NCI-H1417 (cell line): ENCODE results near the gene USF2.

ENCODE experiments used
- DNase-seq, 3 experiments: peaks; one replicate each; lab custom pipeline; 2025; lab: John Stamatoyannopoulos, UW

USF2 gene

DNA sequence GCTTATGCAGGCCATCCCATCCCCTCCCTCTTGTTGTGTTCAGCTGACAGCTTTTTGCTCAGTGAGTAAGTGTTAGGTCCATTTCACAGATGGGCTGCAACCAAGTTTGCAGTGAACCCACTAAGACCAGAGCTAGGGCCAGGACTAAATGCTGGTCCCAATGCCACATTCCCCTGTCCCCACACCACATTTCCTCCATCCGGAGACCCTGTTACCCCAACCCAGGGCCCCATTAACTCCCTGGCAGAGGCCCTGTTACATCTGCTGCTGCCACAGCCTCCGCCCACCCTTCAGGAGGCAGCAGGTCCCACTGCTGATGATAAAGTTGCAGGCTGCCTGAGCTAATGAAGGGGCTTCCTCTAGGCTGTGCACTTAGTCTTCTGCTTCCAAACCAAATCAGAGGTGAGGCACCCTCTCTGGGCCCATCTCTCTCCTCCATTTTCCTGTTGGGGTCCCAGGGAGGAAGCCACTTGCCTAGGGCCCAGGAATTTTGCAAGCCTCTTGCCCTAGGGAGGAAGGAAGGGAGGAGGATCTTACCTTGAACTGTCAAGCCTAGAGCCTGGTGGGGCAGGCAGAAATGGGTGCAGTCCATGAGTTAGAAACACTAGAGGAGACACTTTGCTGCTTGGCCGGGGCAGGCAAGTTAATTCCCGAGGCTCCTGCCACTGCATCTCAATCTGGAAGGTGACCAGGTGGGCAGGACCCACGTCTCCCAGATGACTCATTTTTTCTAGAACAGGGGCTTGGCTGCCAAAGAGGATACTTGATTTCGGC, 3.4 kb upstream of the USF2 start:
- DNase-seq: no peak

DNA sequence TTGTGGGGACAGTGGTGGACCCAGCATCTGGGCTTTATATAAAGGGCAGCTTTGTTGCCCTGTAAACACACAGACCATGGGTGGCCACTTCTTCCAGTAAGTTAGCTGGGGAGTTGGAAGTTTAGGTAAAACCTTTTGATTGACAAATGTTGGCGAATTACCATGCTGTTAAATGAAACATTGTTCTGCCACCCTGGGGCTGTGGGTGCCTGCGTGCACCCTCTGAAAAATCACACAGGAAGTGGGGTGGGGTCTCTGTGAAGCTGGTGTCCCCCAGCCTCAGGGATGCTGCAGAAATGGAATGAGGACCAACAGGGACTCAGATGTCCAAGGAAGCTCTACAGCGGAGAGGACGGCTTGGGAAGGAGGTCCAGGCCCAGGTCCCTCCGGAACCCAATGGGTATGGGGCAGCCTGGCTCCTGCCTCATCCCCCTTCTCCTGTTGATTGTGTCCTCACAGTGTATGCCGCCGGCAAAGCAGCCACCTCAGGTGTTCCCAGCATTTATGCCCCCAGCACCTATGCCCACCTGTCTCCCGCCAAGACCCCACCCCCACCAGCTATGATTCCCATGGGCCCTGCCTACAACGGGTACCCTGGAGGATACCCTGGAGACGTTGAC, 2.8 kb upstream of the USF2 start:
- no peak for DNase-seq

DNA sequence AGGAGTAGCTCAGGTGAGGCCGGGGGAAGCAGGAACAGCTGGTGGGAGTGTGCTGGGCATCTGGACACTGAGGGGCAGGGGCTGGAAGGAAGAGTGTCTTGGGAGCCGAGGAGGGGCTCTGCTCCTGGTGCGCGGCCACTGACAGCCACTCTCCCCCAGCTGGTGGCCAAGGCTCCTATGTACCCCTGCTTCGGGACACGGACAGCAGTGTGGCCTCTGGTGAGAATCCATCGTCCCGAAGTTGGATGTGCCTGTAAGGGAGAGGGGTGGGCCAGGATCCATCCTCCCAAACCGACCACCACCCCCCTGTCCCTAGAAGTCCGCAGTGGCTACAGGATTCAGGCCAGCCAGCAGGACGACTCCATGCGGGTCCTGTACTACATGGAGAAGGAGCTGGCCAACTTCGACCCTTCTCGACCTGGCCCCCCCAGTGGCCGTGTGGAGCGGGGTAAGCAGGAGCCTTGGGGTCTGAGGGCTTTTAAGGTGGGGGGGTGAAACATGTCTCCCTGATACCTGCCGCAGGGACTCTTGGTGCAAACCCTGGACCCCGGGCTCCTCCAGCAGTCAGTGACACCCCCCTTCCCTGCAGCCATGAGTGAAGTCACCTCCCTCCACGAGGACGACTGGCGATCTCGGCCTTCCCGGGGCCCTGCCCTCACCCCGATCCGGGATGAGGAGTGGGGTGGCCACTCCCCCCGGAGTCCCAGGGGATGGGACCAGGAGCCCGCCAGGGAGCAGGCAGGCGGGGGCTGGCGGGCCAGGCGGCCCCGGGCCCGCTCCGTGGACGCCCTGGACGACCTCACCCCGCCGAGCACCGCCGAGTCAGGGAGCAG, 2.0 kb upstream of the USF2 start:
- peak in 1 of 3 experiments; percentile 18 for DNase-seq

DNA sequence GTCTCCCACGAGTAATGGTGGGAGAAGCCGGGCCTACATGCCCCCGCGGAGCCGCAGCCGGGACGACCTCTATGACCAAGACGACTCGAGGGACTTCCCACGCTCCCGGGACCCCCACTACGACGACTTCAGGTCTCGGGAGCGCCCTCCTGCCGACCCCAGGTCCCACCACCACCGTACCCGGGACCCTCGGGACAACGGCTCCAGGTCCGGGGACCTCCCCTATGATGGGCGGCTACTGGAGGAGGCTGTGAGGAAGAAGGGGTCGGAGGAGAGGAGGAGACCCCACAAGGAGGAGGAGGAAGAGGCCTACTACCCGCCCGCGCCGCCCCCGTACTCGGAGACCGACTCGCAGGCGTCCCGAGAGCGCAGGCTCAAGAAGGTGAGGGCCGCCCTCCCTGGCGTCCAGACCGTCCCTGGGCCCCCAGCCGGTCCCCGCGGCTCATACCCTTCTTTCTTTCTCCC, 1.4 kb upstream of the USF2 start:
- peak in 2 of 3 experiments; percentile 54 to 57 for DNase-seq

DNA sequence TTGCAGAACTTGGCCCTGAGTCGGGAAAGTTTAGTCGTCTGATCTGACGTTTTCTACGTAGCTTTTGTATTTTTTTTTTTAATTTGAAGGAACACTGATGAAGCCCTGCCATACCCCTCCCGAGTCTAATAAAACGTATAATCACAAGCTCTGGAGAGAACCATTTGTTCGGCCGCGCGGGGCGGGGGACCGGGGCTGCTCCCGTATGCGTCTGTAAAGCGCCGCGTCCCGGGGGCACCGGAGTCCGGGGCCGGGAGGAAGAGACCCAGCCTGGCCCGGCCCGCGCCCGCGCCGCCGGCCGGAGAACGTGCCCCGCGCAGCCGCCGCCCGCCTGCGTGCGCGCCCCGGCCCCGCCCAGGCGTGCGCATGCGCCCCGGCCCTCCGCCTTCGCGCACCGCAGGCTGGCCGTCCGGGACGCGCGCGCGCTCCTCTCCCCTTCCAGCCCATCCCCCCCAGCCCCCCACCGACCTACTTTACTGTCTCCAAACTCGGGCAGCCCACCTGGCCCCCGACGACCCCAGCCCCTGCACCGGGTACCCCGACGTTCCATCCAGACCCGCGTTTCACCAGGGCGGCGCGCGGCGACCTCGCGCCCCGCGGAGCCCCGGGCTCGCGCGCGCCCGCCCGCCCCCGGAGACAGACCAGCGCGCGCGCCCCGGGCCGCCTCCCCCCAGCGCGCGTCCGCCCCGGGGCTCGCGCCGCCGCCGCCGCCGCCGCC, 785 bp upstream of the USF2 start:
- peak; percentile 74 to 77 (median 77) for DNase-seq

DNA sequence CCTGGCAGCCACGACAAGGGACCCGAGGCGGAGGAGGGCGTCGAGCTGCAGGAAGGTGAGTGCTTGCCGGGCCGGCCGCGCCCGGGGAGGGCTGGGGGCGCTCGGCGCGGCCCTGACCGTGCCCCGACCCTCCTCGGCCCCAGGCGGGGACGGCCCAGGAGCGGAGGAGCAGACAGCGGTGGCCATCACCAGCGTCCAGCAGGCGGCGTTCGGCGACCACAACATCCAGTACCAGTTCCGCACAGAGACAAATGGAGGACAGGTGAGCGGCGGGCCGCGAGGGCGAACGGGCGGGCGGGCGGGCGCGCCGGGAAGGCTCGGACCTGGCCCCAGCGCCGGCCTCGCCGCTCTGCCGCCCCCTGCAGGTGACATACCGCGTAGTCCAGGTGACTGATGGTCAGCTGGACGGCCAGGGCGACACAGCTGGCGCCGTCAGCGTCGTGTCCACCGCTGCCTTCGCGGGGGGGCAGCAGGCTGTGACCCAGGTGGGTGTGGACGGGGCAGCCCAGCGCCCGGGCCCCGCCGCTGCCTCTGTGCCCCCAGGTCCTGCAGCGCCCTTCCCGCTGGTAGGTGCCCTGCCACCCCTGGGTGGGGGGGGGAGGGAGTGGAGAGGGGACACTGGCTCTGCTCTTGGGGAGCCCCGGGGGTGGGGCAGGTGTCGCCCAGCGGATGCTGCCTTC, 816 bp downstream of the USF2 start:
- DNase-seq: peak; percentile 73 to 87 (median 75)

DNA sequence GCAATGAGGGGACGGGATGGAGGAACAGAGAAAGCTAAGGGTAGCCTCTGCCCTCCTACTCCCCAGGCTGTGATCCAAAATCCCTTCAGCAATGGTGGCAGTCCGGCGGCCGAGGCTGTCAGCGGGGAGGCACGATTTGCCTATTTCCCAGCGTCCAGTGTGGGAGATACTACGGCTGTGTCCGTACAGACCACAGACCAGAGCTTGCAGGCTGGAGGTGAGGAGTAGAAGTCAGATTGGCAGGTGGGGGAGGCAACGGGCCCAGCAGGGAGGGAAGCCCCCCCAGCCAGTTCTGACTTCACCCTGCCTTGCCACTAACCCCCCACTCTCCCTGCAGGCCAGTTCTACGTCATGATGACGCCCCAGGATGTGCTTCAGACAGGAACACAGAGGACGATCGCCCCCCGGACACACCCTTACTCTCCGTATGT, 1.6 kb downstream of the USF2 start:
- no peak for DNase-seq

DNA sequence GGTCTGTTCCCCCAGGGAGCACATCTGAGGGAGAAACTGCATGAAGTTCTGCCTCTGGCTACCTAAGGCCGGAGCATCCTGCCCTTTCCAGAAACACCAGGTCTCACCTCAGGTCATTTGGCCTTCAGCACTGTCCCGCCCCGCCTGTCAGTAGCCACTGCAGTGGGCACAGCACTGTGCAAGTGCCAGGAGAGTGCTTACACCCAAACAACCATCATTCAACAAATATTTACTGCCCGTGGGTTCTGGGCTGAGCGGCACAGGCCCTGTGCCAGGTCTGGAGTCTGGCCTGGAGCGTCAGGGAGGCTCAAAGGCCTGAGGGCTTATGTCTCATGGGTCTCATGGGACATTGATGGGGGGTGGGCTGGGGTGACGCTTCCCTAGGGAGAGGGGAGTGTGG, 2.8 kb downstream of the USF2 start:
- DNase-seq: no peak

DNA sequence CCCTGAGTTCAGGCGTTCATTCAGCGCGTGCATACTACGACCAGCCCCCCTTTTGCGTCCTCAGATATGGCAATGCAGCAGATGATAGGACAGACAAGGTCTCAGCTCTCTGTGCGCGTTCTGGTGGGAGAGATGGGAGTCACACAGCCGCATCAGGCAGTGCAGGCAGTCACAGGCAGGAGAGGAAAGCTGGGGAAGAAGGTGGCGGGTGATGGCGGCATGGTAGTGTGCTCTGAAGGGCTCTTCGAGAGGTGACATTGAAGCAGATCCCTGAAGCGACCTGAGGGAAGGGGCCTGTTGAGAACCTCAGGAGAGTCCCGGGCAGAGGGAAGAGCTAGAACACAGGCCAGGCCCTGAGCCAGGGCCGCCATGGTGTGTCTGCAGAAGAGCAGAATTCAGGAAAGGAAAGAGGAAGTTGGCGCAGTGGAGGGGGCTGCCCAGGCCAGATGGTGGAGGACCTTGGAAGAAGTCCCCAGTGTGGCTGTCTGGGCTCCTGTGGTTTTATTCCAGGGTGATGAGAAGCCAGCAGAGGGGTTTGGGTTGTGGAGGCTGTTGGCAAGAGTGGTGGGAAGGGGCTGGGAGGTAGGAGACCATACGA, 3.5 kb downstream of the USF2 start:
- no peak for DNase-seq

DNA sequence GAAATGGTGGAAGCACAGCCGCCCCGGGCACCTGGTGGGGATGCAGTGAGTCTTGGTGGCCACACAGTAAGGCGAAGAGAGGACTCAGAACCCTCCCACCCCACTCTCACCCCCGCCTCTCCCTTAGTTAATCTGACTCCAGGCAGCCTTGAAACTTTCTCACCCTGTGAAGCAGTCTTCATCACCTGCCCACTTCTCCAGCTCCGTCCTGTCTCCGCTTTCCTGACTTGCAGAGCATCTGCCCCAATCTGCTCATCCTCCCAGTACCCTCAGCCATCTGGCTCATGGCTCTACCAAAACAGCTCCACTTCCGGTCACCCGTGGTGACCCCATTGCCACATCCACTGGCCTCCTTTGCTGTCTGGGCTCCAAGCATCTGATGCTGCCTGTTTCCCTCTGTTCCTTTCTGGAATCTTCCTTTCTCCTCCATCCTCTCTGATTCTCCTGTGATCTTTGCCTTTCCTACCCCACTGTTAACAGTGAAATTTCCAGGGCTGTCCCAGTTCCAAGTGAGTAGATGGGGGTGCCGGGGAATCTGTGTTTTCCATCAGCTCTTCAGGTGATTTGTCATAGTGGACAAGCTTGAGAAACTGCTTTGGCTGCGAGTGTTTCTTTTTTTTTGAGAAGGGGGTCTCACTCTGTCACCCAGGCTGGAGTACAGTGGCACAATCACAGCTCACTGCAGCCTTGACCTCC, 4.3 kb downstream of the USF2 start:
- DNase-seq: no peak

DNA sequence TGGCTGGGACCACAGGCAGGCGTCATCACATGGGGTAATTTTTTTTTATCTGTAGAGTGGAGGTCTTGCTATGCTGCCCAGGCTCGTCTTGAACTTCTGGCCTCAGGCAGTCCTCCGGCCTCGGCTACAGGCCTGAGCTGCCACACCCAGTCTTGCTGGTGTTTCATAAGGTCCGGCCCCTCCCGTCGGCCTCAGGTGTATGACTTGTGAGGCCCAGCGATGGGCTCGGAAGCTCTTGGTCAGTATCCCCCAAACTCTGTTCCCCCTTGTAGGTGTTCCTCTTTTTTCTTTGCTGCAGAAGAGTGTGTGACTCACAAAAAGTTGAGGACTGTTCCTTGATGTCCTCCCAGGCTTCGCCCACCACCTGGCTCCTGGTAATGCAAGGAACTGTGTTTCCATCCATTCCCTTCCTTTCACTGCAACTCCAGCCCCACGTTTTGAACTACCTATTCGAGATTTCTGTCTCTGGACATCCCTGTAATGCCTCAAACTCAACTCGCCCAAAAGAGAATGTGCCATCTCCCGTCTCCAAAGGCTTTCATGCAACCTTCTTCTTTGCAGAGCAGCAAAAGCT, 5.0 kb downstream of the USF2 start:
- DNase-seq: no peak

DNA sequence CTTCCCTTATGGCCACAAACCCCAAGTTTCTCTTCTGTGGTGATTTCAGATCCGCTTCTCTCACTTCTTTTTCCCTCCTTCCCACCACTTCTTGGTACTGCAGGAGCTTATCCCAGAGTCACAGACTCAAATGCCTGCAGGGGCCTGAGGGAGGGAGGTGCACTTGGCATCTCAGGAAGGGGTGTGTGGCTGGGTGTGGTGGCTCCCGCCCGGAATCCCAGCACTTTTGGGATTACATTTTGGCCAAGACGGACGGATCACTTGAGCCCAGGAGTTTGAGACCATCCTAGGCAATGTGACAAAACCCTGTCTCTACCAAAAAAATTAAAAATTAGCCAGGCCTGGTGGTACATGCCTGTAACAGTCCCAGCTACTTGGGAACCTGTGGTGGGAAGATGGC, 5.6 kb downstream of the USF2 start:
- DNase-seq: no peak

DNA sequence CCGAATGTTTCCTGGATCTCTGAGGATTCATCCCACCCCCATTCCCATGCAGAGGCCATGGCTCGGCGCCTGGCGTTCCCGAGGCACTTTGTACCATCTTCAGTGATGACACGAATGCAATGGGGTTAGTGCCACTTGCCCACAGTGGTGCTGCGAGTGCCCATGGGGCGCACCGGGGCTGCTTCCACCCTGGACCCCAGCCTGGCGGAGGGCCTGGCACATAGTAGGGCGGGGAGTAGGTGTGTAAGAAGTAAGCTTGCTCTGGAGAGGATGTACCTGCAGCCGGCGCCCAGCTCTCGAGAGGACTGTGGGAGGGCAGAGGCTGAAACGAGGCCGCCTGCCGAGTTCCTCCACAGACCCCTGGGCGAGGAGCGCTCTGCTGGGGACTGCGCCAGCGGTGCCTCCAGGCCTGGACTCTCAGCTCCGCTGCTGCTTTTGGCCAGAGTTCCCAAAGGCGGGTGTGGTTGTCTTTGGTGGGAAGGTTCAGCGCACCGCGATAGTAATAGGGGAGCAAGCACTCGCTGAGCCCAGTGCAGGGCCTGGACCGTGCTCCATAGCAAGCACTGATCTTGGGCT, 8.0 kb downstream of the USF2 start:
- DNase-seq: no peak

DNA sequence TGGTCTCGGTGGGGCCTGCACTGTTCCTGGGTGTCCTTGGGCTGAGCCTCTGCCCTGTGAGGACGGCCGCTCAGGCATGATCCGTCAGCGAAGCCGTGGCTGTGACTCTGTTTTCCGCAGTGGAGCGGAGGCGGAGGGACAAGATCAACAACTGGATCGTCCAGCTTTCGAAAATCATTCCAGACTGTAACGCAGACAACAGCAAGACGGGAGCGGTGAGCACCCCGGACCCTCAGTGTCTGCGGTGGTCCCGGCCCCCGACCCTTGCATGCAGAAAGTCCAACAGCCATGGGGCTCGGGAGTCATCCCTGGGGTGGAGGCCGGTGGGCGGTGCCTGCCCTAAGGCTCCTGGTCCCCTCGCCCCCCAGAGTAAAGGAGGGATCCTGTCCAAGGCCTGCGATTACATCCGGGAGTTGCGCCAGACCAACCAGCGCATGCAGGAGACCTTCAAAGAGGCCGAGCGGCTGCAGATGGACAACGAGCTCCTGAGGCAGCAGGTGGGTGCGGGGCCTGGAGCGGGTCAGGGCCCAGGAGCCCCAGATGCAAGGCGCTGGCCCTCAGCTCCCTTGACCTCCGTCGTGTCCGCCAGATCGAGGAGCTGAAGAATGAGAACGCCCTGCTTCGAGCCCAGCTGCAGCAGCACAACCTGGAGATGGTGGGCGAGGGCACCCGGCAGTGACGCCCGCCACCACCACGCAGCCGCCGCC, 10.0 kb downstream of the USF2 start:
- DNase-seq: no peak

DNA sequence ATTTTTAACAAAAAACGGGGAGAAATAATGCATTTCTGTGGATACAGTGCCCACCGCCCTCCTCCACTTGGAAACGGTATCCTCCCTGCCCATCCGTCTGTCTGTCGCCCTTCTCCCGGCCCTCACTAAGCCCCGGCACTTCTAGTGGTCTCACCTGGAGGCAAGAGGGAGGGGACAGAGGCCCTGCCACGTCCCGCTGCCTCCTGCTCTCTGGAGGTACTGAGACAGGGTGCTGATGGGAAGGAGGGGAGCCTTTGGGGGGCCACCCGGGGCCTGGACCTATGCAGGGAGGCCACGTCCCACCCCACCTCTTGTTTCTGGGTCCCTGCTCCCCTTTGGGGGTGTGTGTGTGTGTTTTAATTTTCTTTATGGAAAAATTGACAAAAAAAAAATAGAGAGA, 10.6 kb downstream of the USF2 start:
- no peak for DNase-seq

DNA sequence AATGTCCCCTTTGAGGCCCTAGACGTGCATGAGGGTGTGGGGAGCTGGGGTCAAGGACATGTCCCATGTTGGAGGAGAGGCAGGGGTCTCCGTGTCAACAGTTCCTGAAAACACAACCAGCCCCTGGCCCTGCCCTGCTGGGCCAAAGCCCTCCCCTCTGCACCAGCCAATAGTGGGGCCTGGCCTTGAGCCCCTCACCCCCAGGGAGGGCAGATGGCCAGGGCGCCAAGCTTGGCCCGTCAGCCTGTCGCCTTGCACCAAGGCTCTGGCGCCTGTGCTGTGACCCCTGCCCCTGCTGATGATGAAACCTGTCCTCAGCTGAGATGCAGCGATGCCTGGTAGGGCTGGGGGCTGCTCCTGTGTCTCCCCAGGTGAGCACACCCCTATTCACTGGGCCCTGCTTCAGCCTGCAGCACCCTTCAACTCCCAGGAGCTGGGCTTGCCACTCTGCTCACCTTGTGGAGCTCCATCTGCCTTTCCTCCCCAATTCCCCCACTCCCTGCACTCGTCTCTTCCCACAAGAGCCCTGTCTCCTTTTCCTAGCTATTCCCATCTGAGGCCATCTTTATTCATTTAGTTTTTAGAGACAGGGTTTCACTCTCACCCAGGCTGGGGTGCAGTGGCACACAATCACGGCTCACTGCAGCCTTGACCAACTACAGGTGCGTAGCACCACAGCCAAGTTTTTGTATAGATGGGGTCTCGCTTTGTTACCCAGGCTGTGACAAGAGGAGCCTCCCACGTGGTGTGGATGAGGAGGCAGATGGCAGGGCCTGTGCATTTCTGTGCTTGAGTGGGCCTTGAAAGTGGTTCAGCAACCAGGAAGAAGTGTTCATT, 11.4 kb downstream of the USF2 start:
- DNase-seq: no peak

DNA sequence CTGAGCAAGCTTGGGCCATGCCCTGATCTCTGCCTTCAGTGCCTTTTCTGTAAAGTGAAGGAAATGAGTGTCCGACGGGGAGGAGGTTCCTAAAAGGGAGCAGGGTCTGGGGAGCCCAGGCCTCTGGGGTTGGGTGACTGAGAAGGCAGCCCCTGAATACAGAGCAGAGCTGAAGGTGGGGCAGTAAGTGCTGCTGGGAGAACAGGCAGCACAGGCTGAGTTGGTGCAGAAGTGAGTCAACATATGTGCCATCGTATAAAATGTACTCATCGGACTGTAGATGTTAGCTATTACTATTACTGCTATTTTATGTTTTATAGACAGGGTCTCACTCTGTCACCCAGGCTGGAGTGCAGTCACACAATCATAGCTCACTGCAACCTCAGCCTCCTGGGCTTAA, 12.5 kb downstream of the USF2 start:
- DNase-seq: no peak
